ENCODE data around the gene MYO9A.

DNA sequence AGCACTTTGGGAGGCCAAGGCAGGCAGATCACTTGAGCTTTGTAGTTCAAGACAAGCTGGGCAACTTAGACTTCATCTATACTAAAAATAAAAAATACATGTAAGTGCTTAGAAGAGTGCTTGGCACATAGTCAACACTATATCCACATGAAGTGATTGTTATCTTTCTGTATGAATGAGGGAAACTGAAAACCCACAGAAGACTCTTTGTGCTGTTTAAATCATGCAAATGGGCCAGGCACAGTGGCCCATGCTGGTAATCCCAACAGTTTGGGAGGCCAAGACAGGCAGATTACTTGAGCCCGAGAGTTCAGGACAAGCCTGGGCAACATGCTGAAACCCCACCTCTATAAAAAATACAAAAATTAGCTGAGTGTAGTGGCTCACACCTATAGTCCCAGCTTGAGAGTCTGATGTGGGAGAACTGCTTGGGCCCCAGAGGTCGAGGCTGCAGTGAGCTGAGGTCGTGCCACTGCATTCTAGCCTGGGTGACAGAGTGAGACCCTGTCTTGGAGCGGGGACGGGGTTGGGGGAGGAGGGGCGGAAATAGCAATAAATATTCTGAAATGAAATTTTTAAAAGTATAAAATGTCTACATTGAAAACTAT lies 177.9 kb downstream of the MYO9A start:
- TF ChIP-seq, protein P1, sequence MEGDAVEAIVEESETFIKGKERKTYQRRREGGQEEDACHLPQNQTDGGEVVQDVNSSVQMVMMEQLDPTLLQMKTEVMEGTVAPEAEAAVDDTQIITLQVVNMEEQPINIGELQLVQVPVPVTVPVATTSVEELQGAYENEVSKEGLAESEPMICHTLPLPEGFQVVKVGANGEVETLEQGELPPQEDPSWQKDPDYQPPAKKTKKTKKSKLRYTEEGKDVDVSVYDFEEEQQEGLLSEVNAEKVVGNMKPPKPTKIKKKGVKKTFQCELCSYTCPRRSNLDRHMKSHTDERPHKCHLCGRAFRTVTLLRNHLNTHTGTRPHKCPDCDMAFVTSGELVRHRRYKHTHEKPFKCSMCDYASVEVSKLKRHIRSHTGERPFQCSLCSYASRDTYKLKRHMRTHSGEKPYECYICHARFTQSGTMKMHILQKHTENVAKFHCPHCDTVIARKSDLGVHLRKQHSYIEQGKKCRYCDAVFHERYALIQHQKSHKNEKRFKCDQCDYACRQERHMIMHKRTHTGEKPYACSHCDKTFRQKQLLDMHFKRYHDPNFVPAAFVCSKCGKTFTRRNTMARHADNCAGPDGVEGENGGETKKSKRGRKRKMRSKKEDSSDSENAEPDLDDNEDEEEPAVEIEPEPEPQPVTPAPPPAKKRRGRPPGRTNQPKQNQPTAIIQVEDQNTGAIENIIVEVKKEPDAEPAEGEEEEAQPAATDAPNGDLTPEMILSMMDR (IDR thresholded peaks at IDR 0.05): no peak
- no peak for TF ChIP-seq EZH2 (IDR thresholded peaks at IDR 0.05; ENCODE audit: borderline replicate concordance, insufficient read depth, low read depth, low read length, poor library complexity, severe bottlenecking)

Measured in B cell (primary cell).